SU-DHL-6 (cell line): ENCODE measurements around the gene CST8.

ENCODE experiments used
- CTCF ChIP-seq: fragments of 200-600 bp; sonication (generic); IDR thresholded peaks from one replicate; pipeline ENCODE4 v1.5.1; 2017; ENCODE audit warnings: antibody characterized with exemption, mild to moderate bottlenecking, low read length, moderate library complexity; ENCODE audit not compliant: insufficient read depth, poor library complexity, severe bottlenecking
- EZH2phosphoT487 ChIP-seq: fragments of 200-600 bp; sonication (generic), shearing (Covaris generic); conservative IDR thresholded peaks from 2 replicates; pipeline ENCODE4 v1.6.1; 2018; ENCODE audit warnings: mild to moderate bottlenecking, antibody characterized with exemption, low read length, moderate library complexity, mixed read lengths

GRCh38 chr20:23517719-23518118, 26.8 kb downstream of the CST8 start:
- TF ChIP-seq CTCF: no peak
- no peak for TF ChIP-seq EZH2phosphoT487
